GM19328 (cell line): ENCODE data around the gene PXDN.
"Not testable (repeated sequence)": the region's sequence is repeated elsewhere in the genome, so short reads cannot be mapped to it uniquely, and the experiment has no call there.

Source experiments
- ATAC-seq: cut with Tn5 transposase; IDR thresholded peaks from one replicate; pipeline ENCODE4 v1.9.1; 2021; ENCODE audit warnings: mild to moderate bottlenecking, moderate library complexity; ENCODE audit not compliant: unreplicated experiment

The PXDN gene

GRCh38 chr2:1634681-1635341, 109.5 kb downstream of the PXDN start:
- ATAC-seq = no peak

- no peak for ATAC-seq
Observed at GRCh38 chr2:1633936-1634587, 110.3 kb downstream of the PXDN start.

GRCh38 chr2:1633092-1633671, 111.1 kb downstream of the PXDN start:
- ATAC-seq = no peak

- no peak for ATAC-seq
Observed at GRCh38 chr2:1632510-1632909, 111.8 kb downstream of the PXDN start.

GRCh38 chr2:1632002-1632348, 112.3 kb downstream of the PXDN start:
- no peak for ATAC-seq

GRCh38 chr2:1631292-1632001, 112.9 kb downstream of the PXDN start:
- no peak for ATAC-seq

GRCh38 chr2:1628893-1629292, 115.4 kb downstream of the PXDN start:
- no peak for ATAC-seq

- ATAC-seq = no peak
Observed at GRCh38 chr2:1627628-1628381, 116.5 kb downstream of the PXDN start.

- ATAC-seq = no peak
Observed at GRCh38 chr2:1626271-1626681, 118.0 kb downstream of the PXDN start.

- ATAC-seq = no peak
Observed at GRCh38 chr2:1625281-1626001, 118.9 kb downstream of the PXDN start.

GRCh38 chr2:1623906-1624445, 120.3 kb downstream of the PXDN start:
- no peak for ATAC-seq

GRCh38 chr2:1622521-1623200, 121.7 kb downstream of the PXDN start:
- ATAC-seq = no peak

- not testable (repeated sequence) for ATAC-seq
Observed at GRCh38 chr2:1621976-1622375, 122.3 kb downstream of the PXDN start.

GRCh38 chr2:1621501-1621900, 122.8 kb downstream of the PXDN start:
- ATAC-seq = no peak

- ATAC-seq = no peak
Observed at GRCh38 chr2:1621041-1621440, 123.3 kb downstream of the PXDN start.

- ATAC-seq = no peak
Observed at GRCh38 chr2:1620081-1620480, 124.2 kb downstream of the PXDN start.

GRCh38 chr2:1619556-1619955, 124.8 kb downstream of the PXDN start:
- ATAC-seq = no peak

GRCh38 chr2:1618974-1619373, 125.3 kb downstream of the PXDN start:
- ATAC-seq = no peak

GRCh38 chr2:1618191-1618961, 125.9 kb downstream of the PXDN start:
- no peak for ATAC-seq
